Thyroid gland (tissue), 4 donors: ENCODE results near the gene CNTFR. TPM values are rescaled to one million over a fixed set of nuclear protein-coding genes. Genes with fewer than 3 reads are reported as not detected.

Experiments used
- DNase-seq, 2 donors: peaks; one replicate each; pipeline ENCODE4 v3.0.0-alpha.2; 2019
- H3K27ac ChIP-seq, 3 donors: fragments of 200-600 bp; sonication (generic); 1 replicate in 2 of 3; 2 replicates in 1 of 3; pipeline ENCODE4 v1.5.1; 2016 to 2019; ENCODE audit warnings: mild to moderate bottlenecking in 1 of 3, moderate library complexity in 1 of 3
- H3K27me3 ChIP-seq: fragments of 200-600 bp; sonication (generic); one replicate; pipeline ENCODE4 v1.5.1; 2019
- H3K36me3 ChIP-seq, 2 donors: fragments of 200-600 bp; sonication (generic); one replicate each; pipeline ENCODE4 v1.5.1; 2016 to 2019
- H3K4me1 ChIP-seq, 2 donors: fragments of 200-600 bp; sonication (generic); one replicate each; pipeline ENCODE4 v1.5.1; 2017 to 2019
- H3K4me3 ChIP-seq, 3 donors: fragments of 200-600 bp; sonication (generic); replicated peaks in 1 of 3; 1 replicate in 2 of 3; 2 replicates in 1 of 3; pipeline ENCODE4 v1.5.1; 2016; ENCODE audit warnings: mild to moderate bottlenecking in 1 of 3
- H3K9me3 ChIP-seq: fragments of 200-600 bp; sonication (generic); one replicate; pipeline ENCODE4 v1.5.1; 2017
- POLR2A ChIP-seq, 2 donors: fragments of 450-650 bp; IDR thresholded peaks; one replicate each; pipeline ENCODE4 v1.6.1; 2017; ENCODE audit warnings: antibody characterized with exemption in 2 of 2, mild to moderate bottlenecking in 2 of 2, moderate library complexity in 1 of 2
- WGBS, 2 donors: methylation state at CpG; one replicate each; pipeline ENCODE4 v1.1.5; 2017; 5-methylcytosine and 5-hydroxymethylcytosine counted together
- intact Hi-C: fragments of 100-400 bp; cut with DNase I; formaldehyde crosslinking; loops from one replicate; pipeline ENCODE4 v1.15.1; 2023
- total RNA-seq, 4 donors: library from RNA; depleted of rRNA; stranded (reverse); fragments of >200 nt; gene quantifications; one replicate each; pipeline ENCODE4 v1.2.3, GENCODE V29; 2016
- TF ChIP-seq, protein P1 (sequence below), 6 experiments: fragments of 200-600 bp in 3 of 6; fragments of 450-650 bp in 3 of 6; sonication (generic) in 3 of 6; IDR thresholded peaks; one replicate each; pipeline ENCODE4 v1.5.1; 2016 to 2019; ENCODE audit warnings: antibody characterized with exemption in 6 of 6, mild to moderate bottlenecking in 2 of 6, inconsistent platforms in 1 of 6, moderate library complexity in 1 of 6

The CNTFR gene
- total RNA-seq, 4 donors from 2014 or later, result 8.6 to 17.3 (median 14.1) TPM

DNA sequence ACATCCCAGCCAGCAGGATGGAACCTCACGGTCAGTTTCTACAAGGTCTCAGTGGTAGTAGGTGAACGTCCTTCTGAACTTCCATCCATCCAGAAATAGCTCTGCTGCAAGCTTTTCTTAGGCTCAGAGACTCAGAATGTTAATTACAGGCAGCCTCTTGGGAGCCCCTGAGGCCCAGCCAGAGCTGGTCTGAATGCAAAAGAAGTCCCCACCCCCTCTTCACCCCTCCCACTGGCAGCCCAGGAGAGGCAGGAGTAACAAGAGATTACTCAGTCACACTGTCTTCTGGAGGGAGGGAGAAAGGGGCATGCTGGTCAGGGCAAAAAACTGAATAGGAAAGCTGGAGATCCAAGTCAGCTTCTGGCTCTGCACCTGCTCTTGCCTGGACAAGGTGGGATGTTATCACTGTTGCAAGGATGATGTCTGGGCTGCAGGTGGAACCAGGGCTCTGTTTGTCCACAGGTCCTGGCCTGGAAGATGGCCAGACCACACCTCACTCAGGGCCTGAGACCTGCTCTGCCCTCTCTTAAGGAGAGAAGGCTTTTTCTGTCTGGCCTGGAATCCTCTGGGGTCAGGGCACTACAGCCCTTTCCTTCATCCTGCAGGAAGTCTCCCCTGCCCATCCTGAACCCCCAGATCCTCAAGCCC, 75.8 kb downstream of the CNTFR start:
- TF ChIP-seq POLR2A (IDR thresholded peaks at IDR 0.05), result no peak
- TF ChIP-seq, protein P1, sequence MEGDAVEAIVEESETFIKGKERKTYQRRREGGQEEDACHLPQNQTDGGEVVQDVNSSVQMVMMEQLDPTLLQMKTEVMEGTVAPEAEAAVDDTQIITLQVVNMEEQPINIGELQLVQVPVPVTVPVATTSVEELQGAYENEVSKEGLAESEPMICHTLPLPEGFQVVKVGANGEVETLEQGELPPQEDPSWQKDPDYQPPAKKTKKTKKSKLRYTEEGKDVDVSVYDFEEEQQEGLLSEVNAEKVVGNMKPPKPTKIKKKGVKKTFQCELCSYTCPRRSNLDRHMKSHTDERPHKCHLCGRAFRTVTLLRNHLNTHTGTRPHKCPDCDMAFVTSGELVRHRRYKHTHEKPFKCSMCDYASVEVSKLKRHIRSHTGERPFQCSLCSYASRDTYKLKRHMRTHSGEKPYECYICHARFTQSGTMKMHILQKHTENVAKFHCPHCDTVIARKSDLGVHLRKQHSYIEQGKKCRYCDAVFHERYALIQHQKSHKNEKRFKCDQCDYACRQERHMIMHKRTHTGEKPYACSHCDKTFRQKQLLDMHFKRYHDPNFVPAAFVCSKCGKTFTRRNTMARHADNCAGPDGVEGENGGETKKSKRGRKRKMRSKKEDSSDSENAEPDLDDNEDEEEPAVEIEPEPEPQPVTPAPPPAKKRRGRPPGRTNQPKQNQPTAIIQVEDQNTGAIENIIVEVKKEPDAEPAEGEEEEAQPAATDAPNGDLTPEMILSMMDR (IDR thresholded peaks at IDR 0.05), result no peak
- Histone ChIP-seq H3K4me1 (no peaks in the 10 kb centered on the region), H3K4me3 (no peak overlapping the region), H3K27me3 (no peaks in the 10 kb centered on the region), H3K27ac (no peak overlapping the region), H3K9me3 (no peaks in the 10 kb centered on the region), H3K36me3 (no peaks in the 10 kb centered on the region)
- no peak for DNase-seq
- 61 to 71% methylated on average over 2 of the region's 2 CpGs for WGBS, 2 donors
- intact Hi-C loops, result no loop called here

GRCh38 chr9:34512131-34513078, 77.1 kb downstream of the CNTFR start:
- H3K27me3 ChIP-seq, result no peaks in the 10 kb centered on the region
- WGBS, 2 donors, result 69 to 77% methylated on average over 7 to 8 of the region's 9 CpGs
- no peaks in the 10 kb centered on the region for H3K36me3 ChIP-seq
- DNase-seq, result no peak
- H3K9me3 ChIP-seq, result no peaks in the 10 kb centered on the region
- no peak overlapping the region for H3K27ac ChIP-seq
- TF ChIP-seq POLR2A (IDR thresholded peaks at IDR 0.05), result no peak
- TF ChIP-seq, protein P1 (IDR thresholded peaks at IDR 0.05), result no peak
- intact Hi-C loops, result no loop called here
- H3K4me1 ChIP-seq, result no peaks in the 10 kb centered on the region
- no peak overlapping the region for H3K4me3 ChIP-seq

DNA sequence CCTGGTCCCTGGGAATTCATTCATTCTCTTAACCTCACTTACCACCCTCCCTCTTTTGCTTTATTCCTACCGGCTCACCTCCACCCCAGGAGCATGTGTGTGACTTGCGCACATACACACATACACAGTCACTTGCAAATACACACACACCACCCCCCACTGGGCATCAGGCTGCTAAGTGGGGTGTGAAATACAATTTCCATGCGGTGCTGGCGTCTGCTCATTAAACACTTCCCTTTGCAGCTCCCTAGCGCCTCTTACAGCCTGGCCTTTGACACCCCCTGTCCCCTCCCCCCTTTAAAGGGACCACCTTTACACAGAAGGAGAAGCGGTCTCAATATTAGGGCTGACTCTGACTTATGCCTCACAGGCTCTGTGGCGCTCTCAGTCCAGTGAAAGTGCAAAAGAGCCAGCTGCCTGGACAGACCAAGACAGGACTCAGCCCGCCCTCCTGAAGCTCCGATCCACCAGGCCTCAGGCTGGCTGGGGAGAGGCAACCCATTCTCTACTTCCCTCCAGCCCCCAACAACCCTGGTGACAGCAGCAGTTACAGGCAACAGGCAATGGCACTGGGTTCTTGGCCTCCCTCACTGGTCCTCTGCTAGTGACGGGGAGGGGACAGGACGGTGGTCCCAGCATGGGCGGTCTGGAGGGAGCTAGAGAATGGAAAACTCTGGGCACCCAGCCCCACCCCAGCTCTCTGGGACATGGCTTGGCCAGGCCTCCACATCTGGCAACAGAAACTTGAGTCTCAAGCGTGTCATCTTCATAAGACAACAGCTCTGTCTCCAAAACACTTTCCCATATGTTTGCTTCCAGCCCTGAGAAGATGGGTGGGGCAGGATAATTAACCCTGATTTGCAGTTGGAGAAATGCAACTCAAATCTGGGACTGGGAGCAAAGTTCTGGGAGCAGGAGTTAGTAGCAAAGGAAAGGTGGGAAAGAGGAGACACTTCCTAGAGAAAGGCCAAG, 78.7 kb downstream of the CNTFR start:
- DNase-seq, result no peak

DNA sequence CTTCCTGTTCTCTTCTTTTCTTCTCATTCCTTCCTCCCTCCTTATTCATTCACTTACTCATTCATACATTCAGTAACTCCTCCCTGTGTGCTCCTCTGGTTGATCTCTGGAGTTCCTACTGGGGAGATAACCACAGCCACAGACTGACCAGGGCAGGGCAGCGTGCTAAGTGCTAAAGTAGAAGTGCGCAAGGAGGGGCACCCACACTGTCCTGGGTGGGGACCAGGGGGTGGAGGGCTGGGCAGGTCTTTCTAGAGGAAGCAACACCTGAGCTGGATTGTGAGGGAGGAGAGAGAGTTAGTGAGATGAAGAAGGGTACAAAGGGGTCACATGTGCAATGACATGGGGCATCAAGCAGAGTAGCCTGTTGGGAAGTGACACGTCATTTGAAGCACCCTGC, 80.6 kb downstream of the CNTFR start:
- Histone ChIP-seq H3K4me3 (no peak overlapping the region), H3K9me3 (no peaks in the 10 kb centered on the region), H3K36me3 (no peaks in the 10 kb centered on the region), H3K27ac (no peak overlapping the region), H3K27me3 (no peaks in the 10 kb centered on the region), H3K4me1 (no peaks in the 10 kb centered on the region)
- 95 to 98% methylated on average over 3 of the region's 3 CpGs for WGBS, 2 donors
- intact Hi-C loops, result loop anchor here (10.0 kb wide), 1 partner anchor 174 kb away; no protein-coding TSS in a partner anchor
- DNase-seq, result no peak
- TF ChIP-seq, protein P1 (IDR thresholded peaks at IDR 0.05), result no peak
- TF ChIP-seq POLR2A (IDR thresholded peaks at IDR 0.05), result no peak

More for the DNA sequence above, 78.7 kb downstream of the CNTFR start:
- Histone ChIP-seq H3K27me3 (no peaks in the 10 kb centered on the region), H3K27ac (no peak overlapping the region), H3K4me1 (no peaks in the 10 kb centered on the region), H3K36me3 (no peaks in the 10 kb centered on the region), H3K4me3 (no peak overlapping the region), H3K9me3 (no peaks in the 10 kb centered on the region)
- TF ChIP-seq POLR2A (IDR thresholded peaks at IDR 0.05), result no peak
- intact Hi-C loops, result no loop called here
- 63 to 73% methylated on average over 9 to 13 of the region's 13 CpGs for WGBS, 2 donors

GRCh38 chr9:34508463-34508862, 81.1 kb downstream of the CNTFR start:
- Histone ChIP-seq H3K9me3 (no peaks in the 10 kb centered on the region), H3K4me1 (no peaks in the 10 kb centered on the region), H3K4me3 (no peak overlapping the region), H3K27ac (no peak overlapping the region), H3K36me3 (no peaks in the 10 kb centered on the region), H3K27me3 (no peaks in the 10 kb centered on the region)
- intact Hi-C loops, result loop anchor here (10.0 kb wide), 1 partner anchor 174 kb away; no protein-coding TSS in a partner anchor
- WGBS, 2 donors, result 94 to 96% methylated on average over 3 of the region's 3 CpGs
- DNase-seq, result no peak
- TF ChIP-seq POLR2A (IDR thresholded peaks at IDR 0.05), result no peak
- TF ChIP-seq, protein P1 (IDR thresholded peaks at IDR 0.05), result no peak
